Measurements from ENCODE around the gene ASTN2.

GRCh38 chr9:117050007-117050406 is 364.9 kb downstream of the ASTN2 start:
- TF ChIP-seq EZH2 (IDR thresholded peaks at IDR 0.05; ENCODE audit: borderline replicate concordance, insufficient read depth, low read length, poor library complexity, severe bottlenecking) = no peak
- no peak for TF ChIP-seq SMC3 (conservative IDR thresholded peaks at IDR 0.05; ENCODE audit: poor library complexity)
- TF ChIP-seq, protein P1, sequence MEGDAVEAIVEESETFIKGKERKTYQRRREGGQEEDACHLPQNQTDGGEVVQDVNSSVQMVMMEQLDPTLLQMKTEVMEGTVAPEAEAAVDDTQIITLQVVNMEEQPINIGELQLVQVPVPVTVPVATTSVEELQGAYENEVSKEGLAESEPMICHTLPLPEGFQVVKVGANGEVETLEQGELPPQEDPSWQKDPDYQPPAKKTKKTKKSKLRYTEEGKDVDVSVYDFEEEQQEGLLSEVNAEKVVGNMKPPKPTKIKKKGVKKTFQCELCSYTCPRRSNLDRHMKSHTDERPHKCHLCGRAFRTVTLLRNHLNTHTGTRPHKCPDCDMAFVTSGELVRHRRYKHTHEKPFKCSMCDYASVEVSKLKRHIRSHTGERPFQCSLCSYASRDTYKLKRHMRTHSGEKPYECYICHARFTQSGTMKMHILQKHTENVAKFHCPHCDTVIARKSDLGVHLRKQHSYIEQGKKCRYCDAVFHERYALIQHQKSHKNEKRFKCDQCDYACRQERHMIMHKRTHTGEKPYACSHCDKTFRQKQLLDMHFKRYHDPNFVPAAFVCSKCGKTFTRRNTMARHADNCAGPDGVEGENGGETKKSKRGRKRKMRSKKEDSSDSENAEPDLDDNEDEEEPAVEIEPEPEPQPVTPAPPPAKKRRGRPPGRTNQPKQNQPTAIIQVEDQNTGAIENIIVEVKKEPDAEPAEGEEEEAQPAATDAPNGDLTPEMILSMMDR (IDR thresholded peaks at IDR 0.05; ENCODE audit: poor library complexity, severe bottlenecking) = no peak
- no peak for TF ChIP-seq POLR2AphosphoS5 (IDR thresholded peaks at IDR 0.05)
- TF ChIP-seq RAD21 (conservative IDR thresholded peaks at IDR 0.05) = no peak
- TF ChIP-seq EP300 (conservative IDR thresholded peaks at IDR 0.05; ENCODE audit: poor library complexity, severe bottlenecking) = no peak
- no peak for TF ChIP-seq TAF1 (IDR thresholded peaks at IDR 0.05; ENCODE audit: low read depth)
